Jurkat, Clone E6-1 (cell line): ENCODE data around the gene C22orf31.

Experiments used
- DNase-seq: peaks from one replicate; pipeline ENCODE4 v3.0.0-alpha.2; 2011; ENCODE audit warnings: low read depth, low spot score
- H3K4me3 ChIP-seq: 2 replicates; pipeline ENCODE4 v1.5.1; 2011; ENCODE audit warnings: mild to moderate bottlenecking, low read length, control low read depth, moderate library complexity

C22orf31 gene

DNA sequence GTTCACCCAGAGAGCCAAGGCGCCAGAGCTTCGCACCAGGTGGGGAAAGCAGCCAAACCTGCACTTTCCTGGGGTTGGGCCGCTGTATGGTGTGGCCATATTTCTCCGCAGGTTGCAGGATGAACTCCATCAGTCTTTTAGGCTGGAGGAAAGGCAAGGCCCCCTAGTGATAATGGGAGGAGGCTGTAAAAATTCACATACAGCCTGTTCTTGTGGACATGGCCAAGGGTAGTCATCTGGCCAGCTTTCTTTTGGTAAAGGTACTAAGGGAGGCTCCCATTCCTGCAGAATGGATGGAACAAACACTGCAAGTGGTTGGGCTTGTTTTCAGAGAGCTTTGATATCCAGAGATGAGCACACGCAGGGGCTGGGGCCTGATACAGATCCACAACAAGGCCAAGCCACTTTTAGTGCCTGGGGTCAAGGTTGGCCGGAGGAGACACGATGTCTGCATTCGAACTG lies 29.6 kb downstream of the C22orf31 start:
- DNase-seq = no peak
- H3K4me3 ChIP-seq = no peak overlapping the region

DNA sequence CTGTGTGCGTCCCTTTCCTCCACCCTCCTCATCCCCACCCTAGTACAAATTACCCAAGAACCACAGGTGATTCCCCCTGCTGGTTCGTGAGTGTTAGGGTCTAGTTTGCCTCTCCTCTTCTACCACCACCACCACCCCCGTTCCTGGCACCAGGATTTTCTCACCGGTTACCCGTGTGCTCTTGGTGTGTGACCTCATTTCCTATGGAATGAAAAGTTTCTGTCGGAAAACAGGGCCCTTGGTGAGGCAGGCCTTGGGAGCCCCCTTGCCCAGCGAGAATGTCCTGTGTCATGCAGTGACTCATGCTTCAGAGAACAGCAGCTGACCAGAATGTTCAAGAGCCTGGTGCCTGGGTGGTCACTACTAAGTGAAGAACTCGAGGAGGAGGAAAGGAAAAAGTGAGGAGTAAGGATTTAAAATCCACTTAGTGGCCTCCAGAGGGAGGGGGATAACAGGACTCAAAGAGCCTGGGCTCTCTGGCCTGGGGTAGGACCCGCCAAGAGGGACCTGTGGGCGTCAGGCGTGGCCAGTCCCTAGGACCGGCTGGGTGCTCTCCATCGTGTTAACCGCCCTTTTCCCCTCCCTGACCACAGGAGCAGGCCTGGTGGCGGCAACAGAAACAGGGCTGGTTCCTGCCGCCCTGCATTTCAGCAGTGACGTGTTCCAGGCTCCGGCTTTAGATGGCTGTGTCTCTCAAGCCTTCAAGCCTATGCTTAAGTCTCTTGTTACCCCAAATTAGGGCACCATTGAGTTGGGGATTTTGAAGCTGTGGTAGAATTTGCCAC lies 30.2 kb downstream of the C22orf31 start:
- no peak for DNase-seq
- H3K4me3 ChIP-seq = no peak overlapping the region

DNA sequence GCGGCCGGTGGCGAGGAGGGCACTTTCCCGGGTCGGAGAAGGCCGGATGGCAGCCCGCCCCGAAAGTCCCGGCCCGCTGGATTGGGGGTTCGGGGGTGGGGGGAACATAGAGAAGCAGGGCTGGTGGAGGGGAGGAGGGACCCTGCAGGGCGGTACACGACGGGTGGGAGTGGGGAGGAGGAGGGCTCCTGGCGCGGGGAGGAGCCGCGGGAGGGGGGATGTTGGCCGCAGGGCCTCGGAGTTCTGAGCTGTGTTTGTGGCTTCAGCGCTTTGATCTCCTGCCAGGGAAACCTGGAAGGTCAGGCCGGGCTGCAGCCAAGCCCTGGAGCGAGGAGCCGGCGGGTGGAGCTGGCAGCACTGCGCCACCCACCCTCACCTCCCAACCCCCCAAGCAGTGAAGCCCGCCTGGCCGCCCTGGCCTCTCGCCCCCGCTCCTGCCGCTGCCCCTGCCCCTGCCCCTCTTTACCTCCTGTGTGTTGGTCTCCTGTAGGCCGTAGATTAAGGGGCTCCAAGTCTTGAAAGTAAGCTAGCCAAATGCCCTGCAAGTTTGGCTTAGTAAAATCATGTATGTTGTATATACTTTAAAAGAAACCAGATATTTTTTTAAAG lies 30.9 kb downstream of the C22orf31 start:
- H3K4me3 ChIP-seq = no peak overlapping the region
- DNase-seq = no peak

DNA sequence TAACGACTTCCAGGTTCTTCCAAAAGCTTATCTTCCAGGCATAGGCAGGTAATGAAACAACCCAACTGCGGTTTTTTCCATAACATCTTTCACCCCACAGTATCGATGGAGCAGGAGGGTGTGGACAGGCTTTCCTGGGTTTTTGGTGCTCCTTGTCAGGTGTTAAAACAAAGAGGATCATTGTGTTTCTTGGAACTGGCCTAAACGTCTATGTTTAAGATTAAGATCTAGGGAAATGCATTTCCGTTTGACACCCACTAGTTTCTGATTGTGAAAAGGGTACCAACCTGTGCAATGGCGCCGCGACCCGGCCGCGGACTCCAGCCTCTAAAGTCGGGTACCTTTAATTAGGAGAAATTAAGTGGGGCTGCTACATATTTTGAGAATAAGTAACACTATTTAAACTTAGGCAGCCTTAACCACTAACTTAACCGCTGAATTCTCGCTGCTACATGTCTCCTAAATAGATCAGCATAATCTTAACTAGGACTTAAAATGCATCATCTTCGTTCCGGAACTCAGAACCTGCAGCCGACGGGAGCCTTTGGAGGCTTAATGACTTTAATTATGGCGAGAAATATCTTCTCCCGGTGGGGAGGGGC lies 31.5 kb downstream of the C22orf31 start:
- H3K4me3 ChIP-seq = no peak overlapping the region
- no peak for DNase-seq

DNA sequence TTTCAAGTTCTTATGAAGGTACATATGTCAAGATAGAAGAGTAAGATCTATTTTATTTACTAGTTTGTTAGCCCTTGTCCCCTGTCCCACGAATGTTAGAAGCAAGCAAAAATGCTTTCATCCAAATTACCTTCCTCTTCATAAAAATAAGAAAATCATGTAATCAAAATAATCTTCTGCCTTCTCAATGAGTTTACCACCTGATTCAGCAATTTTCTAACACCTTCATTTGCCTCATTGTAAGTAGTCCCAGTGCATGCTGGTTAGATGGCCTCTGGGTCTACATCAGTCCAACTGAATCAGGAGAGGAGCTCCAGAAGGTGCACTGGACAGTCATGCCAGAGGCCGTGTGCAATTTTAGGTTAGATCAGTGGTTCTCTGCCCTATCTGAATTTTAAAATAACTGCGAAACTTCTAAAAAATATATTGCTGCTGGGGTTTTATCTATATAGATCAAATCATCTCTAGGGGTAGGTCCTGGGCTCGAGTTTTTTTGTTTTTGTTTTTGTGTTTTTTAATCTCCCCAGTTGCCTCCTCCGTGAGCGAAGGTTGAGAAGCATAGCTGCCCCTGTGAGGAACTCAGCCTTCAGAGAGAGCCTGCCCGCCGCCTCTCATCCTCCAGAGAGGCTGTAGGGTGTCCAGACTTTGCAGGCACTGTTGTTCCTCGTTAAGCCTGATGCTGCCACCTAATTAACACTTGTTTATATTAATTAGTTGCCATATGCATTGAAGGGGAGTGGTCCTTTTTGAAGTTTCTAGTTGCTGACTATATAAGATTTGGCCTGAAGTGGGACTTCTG lies 32.2 kb downstream of the C22orf31 start:
- no peak for DNase-seq
- no peak overlapping the region for H3K4me3 ChIP-seq

DNA sequence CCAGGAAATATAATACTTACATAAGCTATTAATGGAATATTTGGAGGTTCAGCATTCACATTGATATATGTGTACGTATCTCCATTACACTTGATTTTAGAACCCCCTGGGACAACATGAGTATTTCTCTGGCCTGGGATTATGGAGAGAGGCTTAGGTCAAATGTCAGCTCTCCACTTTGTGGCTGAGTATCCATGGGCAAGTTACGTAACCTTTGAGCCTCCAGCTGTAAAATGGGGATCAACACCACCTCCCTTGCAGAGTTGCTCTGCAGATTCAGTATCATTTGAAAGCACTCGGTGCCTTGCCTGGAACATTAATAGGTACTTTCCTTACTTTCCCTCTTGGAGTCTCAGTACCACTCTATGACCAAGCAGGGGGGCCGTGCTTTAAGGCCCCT lies 33.2 kb downstream of the C22orf31 start:
- H3K4me3 ChIP-seq = no peak overlapping the region
- no peak for DNase-seq

DNA sequence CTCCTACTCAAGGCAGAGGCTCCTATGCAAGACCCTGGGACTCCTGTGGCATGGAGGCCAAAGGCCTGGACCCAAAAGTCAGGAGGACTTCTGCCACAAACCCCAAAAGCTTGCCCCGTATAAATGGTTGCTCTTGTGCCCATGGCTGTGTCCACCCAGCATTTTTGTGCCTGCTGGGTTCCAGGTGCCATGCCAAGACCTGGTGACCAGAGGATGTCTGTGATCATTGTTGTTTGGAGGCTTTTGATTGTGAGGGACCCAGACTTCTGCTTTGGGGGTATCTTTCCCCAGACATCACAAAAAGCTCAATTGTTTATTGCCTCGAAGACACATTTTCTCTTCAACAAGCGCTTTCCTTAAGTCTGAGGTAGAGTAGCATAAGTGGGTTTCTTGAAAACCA lies 35.1 kb downstream of the C22orf31 start:
- DNase-seq = no peak
- no peak overlapping the region for H3K4me3 ChIP-seq

DNA sequence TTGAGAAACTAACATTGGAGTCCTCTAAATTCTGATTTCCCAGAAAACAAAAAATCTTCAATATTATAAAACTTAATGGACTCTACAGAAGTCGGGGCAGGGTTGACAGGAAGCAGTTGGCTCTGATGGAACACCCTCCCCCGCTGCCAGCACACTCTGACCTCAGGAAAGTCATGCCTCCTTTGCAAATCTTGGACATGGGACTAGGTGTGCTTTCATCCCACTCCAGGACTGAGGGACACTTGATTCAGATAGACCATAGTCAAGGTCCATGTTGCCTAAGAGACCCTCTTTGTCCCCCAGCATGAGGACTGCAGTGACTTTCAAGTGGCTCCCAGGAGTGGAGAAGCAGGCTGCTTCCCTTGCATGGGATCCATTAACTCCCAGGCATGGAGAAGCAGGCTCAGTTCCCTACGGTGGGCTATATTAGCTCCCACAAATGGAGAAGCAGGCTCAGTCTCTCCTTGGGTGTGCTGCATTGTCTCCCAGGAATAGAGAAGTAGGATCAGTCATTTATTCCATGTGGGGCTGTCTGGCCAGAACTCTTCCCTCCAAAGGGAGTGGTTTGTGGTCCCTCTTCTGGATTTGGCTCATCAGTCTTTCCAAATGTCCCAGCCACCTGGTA lies 38.3 kb downstream of the C22orf31 start:
- H3K4me3 ChIP-seq = no peak overlapping the region
- no peak for DNase-seq

DNA sequence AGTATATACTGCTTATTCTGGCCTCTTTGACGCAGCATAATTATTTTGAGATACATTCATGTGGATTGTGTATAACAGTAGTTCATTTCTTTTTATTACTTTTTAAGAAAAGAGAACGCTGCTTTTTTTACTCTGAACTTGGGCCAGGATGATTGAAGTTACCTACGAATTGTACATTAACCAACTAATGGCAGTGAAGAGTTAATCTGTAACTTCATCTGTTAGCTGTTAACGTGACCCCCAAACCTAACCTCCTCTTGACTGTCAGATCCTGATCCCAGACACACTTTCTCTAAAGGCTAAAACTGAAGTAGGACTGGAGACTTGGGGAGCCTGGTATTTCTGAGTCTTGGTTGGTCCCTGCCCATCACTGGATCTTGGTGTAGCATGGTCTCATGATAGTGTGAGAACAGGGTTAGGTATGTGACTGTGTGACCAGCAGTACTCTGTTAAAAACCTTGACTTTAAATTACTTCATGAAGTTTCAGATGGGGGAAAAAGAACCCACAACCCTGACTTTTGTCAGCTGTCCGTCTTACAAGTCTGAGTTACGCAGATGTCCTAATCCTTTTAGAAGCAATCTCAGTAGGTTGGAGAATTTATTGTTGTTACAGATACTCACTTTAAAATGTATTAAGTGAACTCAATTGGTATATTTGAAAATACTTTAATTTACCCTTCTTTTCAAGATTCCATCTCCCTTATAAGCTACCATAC lies 39.4 kb downstream of the C22orf31 start:
- H3K4me3 ChIP-seq = no peak overlapping the region
- DNase-seq = no peak

DNA sequence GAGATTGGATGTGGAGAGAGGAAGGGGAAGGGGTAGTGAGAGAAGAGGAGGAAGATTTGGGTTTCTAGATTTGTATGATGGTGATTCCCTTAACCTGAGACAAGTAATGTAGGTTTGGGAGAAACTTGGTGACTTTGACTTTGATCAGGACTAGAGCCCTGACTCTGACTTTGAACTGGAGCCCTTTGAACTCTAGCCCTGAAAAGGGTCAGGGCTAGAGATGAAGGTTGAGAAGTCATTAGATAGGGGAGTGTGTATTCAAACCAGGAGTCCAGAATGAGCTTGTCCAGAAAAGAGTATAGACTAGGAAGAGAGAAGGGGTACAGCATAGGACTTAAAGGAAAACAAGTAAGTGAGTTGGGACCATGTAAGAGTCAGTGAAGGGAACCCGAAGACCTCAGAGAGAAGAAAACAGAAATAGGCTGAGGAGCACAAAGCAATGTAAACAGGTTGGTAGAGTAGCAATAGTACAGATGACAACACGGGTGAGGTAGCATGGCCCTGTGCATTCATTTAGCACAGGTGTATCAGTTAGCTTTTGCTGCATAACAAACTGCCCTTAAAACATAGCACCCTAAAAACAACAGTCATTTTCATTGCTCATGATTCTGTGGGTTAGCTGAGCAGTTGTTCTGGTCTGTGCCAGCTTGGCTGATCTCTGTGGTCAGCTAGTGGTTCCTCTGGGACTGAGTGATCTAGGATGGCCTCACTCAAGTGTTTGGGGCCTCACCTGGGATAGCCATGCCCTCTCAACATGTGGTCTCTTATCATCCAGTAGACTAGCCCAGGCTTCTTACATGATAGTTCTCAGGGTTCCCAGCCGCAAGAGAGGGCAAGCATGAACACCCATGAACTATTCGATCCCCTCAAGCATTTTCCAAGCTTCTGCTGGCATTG lies 43.1 kb downstream of the C22orf31 start:
- no peak overlapping the region for H3K4me3 ChIP-seq
- DNase-seq = no peak

DNA sequence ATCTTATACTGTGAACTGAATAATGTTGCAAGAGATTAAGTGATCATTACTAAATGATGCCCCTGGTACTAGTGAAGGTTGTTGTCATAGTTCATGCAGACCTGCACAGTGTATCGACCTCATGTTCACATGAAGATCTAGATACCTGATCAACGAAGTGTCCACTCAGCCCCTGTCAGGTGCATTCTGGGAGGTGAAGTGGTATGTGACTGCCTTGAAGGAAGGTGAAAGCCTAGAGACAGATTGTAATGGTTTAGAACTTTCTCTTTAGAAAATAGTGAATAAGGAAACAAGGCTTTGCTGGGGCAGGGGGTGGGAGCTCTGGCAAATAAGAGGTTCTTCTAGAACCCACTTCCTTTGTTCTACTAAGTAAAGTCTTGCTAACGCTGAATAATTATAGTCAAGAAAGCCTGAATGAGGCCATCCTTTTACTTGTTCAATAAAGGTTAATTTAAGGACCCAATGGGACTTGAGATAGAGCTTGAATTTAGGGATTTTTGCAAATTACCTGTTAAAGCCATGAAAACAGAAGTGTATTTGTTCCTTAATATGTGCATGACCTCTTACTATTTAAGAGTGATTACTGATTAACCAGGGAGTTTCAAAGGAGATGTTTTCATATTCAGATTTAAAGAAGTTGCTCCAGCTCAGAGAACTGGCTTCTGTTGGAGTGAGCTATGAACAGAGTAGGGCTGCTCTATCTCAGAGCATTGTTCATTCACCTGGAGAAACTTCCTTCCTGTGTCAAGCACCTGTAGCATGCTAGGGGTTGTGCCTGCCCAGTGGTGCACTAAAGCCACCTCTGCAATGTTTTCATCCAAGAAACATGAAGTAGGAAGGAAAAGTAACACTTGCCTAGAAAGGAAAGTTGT lies 45.3 kb downstream of the C22orf31 start:
- DNase-seq = peak; percentile 19
- H3K4me3 ChIP-seq = no peak overlapping the region

DNA sequence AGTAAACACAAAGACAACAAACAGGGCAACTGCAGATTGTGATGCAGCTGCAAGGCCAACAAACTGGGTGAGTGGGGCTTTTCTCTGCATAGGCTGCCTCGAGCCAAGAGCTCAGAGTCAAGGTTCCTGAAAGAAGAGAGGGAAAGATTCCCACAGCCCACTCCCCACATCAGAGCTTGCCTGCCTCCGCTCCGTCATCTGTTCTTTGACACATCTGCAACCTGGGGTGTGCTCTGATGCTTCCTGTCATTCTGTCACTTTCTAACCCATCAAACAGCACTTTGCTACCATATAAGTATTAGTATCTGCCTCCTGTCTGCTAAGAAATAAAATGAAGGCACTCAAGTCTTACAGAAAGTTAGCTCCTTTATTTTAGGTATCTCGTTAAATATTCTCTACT lies 46.9 kb downstream of the C22orf31 start:
- DNase-seq = peak; percentile 77

DNA sequence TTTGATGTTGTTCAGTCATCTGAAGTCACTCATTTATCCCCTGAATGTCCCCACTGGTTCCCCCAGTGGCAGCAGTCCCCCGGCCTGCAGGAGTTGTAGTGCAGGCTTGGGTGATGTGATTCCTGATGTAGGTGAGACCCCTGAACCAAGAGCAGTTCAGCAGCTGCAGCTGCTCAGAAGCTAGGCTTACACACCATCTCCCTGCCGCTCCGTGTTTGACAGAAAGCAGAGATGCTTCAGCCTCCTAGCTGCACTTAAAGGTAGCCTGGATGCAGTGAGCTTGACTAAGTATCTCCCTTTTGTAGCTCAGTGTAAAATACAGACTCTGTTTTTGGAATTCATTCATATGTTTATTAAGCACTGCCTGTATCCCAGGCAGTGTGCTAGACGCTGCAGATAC lies 47.3 kb downstream of the C22orf31 start:
- DNase-seq = no peak
- no peak overlapping the region for H3K4me3 ChIP-seq

More for the DNA sequence above, 46.9 kb downstream of the C22orf31 start:
- no peak overlapping the region for H3K4me3 ChIP-seq

DNA sequence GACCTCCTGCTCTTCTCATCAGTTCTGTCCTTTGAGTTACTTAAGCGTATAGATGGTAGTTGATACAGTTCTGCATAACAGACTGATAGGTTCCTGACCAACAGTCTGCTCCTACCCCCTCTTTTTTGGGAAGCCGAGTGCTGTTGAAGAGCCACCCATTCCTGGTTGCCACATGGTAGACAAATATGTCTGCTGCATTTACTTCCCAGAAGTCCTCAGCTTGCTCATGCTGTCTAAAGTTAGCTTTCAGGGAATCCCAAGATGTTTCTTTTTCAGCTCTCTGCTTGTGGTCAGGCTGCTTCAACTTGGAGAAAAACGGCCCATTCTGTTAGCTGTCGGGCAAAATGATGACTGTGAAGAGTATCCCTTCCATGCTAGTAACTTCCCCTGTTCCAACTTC lies 48.7 kb downstream of the C22orf31 start:
- H3K4me3 ChIP-seq = no peak overlapping the region
- DNase-seq = no peak

DNA sequence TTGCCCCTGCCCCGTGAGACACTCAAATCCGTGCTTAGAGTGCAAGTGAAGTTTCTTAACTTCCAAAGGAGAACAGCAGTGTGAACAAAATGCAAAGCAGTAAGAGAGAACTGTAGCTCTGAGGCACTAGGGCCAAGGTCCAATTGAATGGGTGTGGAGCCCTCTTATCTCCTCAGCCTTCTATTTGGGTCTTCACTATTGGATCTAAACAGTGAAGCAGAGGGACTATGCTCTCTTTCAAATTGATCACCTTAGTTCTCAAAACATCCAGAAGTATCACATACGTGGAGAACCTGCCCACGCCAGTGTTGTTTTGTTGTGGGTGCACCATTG lies 49.6 kb downstream of the C22orf31 start:
- no peak for DNase-seq

DNA sequence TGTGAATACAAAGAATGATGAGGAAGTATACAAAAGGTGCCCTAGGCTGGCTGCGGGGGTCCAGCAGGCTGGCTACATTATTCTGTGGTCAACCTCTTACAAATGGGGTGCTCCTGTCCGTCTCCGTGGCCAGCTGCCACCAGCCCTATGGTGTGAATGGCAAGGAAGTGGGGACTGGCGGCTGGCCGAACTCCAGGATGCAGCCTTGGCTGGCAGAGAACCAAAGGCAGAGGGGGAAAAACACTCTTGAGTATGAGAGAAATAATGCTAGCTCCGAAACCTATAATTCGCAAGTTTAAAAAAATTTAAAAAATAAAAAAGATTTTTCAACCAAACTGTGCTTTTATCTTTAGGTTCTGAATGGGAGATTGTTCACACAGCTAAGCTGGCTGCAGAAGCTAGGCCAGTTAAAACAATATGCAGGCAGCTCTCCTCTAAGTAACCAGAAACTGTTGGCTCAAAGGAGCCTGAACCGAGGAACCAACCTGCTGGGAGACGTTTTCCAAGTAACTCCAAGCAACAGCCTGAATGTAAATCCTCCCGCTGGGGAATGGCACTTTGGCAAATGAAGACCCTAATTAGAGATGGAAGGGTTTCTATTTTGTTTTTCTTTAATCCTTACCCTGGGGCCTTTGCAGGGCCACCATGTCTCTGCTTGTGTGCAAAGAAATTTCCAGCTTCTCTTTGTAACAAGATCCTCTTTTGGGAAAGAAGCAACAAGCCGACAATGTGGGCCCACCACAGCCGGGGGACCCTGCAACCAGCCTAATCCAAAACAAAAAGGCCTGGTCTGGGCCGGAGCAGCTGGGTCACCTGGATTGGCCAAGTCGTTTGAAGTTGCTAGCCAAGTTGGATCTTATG lies 50.2 kb downstream of the C22orf31 start:
- H3K4me3 ChIP-seq = no peak overlapping the region
- DNase-seq = no peak

More for the DNA sequence above, 49.6 kb downstream of the C22orf31 start:
- no peak overlapping the region for H3K4me3 ChIP-seq
